GM18526 (cell line): ENCODE results near the gene GPX4.
A peak's percentile ranks its signal among the peaks of the same experiment; 100 is the strongest.

Experiments used
- POLR2A ChIP-seq: IDR thresholded peaks from 3 replicates; pipeline ENCODE4 v1.6.1; 2011; ENCODE audit not compliant: insufficient read length; ENCODE audit errors: extremely low read depth

Gene GPX4

DNA sequence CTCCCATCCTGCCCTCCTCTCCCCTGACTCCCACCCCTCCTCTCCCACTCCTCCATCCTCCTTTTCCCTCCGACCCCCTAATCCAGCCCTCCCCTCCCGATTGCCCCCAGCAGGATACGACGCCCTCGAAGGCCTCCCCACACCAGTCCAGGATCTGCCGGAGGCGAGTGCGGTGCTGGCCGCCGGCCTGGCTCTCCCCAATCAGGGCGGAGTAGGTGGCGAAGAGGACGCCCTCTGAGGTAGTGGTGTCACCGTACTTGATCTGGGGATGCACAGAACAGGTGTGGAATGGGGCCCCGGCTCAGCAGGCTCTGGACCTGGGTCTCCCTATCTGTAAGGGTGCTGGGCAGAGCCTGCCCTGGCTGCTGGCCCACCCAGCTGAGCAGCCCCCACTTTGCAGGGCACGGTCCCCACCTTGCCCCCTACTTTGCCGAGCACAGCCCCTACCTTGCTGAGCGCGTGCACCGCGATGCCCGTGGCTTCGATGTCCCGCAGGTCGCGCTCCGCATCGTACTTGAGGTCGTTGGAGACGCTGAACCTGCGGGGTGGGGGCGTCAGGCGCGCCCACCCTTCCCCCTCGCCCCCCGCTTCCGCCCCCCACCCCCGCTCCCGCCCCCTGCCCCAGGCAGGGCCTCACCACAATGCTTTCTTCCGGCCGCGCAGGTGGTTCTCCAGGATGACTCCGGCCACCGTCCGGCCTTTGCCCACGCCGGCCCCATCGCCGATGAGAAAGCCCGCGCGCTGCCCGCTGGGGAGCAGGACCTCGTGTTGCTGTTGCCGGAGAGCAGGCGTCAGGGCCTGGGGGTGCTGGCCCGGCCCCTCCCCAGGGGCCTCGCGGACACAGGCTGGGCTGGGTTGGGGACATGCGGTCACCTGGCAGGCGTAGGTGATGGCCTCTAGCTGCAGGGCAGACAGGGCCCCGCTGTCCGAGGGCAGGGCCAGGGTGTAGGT, 18.5 kb downstream of the GPX4 start:
- TF ChIP-seq POLR2A, result no peak

- no peak for TF ChIP-seq POLR2A
These were observed 19.2 kb downstream of the GPX4 start for GRCh38 chr19:1122972-1123363.

- no peak for TF ChIP-seq POLR2A
These were observed 19.6 kb downstream of the GPX4 start for GRCh38 chr19:1123381-1123780.

- TF ChIP-seq POLR2A, result no peak
These were observed 20.3 kb downstream of the GPX4 start for GRCh38 chr19:1123885-1124677.

DNA sequence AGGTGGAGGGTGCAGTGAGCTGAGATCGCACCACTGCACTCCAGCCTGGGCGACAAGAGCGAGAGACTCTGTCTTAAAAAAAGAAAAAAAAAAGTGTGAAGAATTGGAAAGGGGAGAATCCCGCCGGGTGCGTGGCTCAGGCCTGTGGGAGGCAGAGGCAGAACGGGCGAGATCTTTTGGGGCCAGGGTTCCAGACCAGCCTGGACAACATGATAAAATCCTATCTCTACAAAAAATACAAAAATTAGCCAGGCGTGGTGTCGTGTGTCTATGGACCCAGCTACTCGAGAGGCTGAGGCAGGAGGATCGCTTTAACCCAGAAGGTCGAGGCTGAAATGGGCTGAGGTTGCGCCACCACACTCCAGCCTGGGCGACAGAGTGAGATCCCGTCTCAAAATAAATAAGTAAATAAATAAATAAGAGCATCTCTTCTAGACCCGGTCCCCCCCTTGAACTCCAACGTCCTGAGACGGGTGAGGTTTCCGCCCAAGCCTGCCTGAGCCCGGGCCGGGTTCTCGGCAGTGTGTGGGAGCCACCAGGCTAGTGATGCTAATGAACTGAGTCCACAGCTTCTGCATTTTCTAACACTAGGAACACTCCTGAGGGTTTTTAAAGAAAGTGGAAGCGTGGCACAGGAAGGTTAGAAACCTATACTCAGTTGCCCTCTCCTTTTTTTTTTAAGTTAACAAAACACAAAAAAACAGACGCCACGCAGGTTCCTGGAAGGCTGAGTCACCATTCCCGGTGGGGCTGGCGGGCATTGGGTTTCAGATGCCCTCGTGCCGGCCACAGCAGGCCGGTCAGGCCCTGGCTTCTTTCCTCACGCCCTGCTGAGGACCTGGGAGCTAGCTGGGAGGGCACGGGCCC, 22.0 kb downstream of the GPX4 start:
- TF ChIP-seq POLR2A, result no peak

GRCh38 chr19:1126984-1127760, 23.4 kb downstream of the GPX4 start:
- no peak for TF ChIP-seq POLR2A

- no peak for TF ChIP-seq POLR2A
These were observed 24.3 kb downstream of the GPX4 start for GRCh38 chr19:1128106-1128505.

- TF ChIP-seq POLR2A, result no peak
These were observed 25.7 kb downstream of the GPX4 start for GRCh38 chr19:1129535-1129934.

GRCh38 chr19:1130771-1131717, 27.2 kb downstream of the GPX4 start:
- no peak for TF ChIP-seq POLR2A

DNA sequence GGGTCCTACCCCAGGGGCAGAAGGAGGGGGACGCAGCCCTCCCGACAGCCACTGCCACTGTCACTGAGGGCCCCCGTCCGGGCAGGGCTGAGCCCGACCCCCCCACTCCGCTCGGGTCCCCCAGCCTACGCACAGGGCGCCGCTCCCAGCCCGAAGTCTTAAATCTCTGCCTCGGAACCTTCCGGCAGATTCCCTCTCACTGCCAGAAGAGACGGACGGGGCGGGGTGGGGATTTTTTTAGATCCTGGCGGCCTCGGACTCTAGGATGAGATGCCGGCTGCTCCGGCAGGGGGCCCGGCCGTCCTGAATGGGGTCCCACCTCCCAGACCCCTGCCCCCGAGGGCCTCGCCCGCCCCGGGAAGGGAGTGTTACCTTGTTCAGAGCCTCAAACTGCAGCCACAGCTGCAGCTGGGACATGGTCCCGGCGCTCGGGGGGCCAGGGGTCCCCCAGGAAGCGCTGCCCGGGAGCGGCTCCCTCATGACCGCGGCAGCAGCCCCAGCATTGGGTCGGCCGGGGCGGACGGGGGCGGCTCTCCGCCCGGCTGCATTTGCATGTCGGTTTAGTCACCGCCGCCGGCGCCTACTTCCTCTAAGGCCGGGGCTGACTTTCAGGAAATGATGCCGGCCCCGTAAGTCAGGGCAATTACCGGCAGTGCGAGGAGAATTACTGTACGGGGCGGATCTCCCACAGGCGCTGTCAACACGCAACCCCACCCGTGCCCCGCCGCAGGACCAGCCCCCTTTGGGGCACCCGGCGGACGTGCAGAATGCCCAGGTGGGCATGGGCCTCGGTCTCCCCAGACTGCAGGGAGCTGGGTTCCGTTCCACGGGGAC, 28.1 kb downstream of the GPX4 start:
- peak; percentile 59 for TF ChIP-seq POLR2A

GRCh38 chr19:1132552-1133383, 29.0 kb downstream of the GPX4 start:
- TF ChIP-seq POLR2A, result no peak

DNA sequence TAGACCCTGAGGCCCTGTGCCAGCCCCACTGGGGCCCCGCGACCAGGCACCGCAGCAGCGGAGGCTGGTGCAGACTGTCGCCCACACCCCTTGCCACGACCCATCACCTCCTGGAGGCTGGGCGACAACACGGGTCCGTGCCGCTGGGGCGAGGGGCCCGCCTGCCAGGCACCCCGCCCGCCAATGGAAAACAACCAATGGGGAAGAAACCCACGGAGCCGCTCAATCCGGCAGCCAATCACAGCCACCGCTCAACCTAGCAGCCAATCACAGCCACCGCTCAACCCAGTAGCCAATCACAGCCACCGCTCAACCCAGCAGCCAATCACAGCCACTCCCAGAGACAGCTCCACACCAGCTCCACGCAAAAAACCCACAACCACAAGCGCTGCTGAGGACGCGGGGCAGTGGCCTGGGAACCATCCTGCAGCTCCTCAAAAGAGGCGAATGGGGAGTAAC, 29.7 kb downstream of the GPX4 start:
- peak; percentile 57 for TF ChIP-seq POLR2A

DNA sequence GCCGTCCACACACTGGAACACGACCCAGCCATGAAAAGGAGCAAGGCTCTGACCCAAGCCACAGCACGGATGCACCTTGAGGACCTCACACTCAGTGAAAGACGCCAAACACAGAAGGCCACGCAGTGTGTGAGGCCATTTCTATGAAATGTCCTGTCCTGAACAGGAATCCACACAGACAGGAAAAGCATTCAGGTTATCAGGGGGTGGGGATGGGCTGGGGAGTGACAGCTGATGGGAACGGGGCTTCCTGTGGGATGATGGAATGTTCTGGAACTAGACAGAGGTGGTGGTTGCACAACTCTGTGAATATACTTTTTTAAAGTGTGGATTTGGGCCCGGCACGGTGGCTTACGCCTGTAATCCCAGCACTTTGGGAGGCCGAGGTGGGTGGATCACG, 30.6 kb downstream of the GPX4 start:
- no peak for TF ChIP-seq POLR2A
